Measurements from ENCODE around the gene PALB2. TPM values are rescaled to one million over a fixed set of nuclear protein-coding genes. Genes with fewer than 3 reads are reported as not detected.

The PALB2 gene
- total RNA-seq, 1 experiment from 2014 or later: 19.1 TPM

GRCh38 chr16:23578101-23578830 lies 62.8 kb downstream of the PALB2 start:
- ChIA-PET POLR2A (ENCODE audit: unreplicated experiment) (interaction anchor here (1.0 kb wide), 1 partner anchor 20 kb away, joined by 6 read pairs; no protein-coding TSS in a partner anchor), CTCF (no interaction called here)
- Histone ChIP-seq H2AFZ (no peak overlapping the region), H3K27ac (peak overlapping the region; percentile 21; the same call in 1 of the 2 replicates), H3K9me3 (ENCODE audit: insufficient read depth, low read depth) (no peaks in the 10 kb centered on the region; the same call in 1 of the 2 replicates), H3K9me2 (ENCODE audit: insufficient read depth) (no peaks in the 10 kb centered on the region), H4K20me1 (ENCODE audit: insufficient read depth) (peaks cover 3% of the 10 kb centered on the region; the same call in 1 of the 2 replicates), H3K79me2 (ENCODE audit: low read depth) (no peaks in the 10 kb centered on the region), H3K27me3 (ENCODE audit: insufficient read depth, low read depth) (no peaks in the 10 kb centered on the region), H3K36me3 (ENCODE audit: low read depth) (no peaks in the 10 kb centered on the region; the same call in 1 of the 2 replicates), H3K4me1 (replicated peaks; ENCODE audit: insufficient read depth) (no peaks in the 10 kb centered on the region), H3K4me2 (no peak overlapping the region), H3K4me3 (no peak overlapping the region), H3F3A (ENCODE audit: insufficient read depth, low read depth) (peaks cover 24% of the 10 kb centered on the region)
- intact Hi-C loops (cut with micrococcal nuclease; ENCODE audit: unreplicated experiment): no loop called here
- no TSS peak for BruUV-seq (replicated peaks)
- no peak for TF ChIP-seq EZH2 (IDR thresholded peaks at IDR 0.05; ENCODE audit: low read depth)
- no peak for TF ChIP-seq CTCF (conservative IDR thresholded peaks at IDR 0.05)
- DNase-seq: no peak

GRCh38 chr16:23577493-23577892 lies 63.6 kb downstream of the PALB2 start:
- Histone ChIP-seq H3K4me1 (replicated peaks; ENCODE audit: insufficient read depth) (no peaks in the 10 kb centered on the region), H3K9me2 (ENCODE audit: insufficient read depth) (no peaks in the 10 kb centered on the region), H2AFZ (no peak overlapping the region), H3F3A (ENCODE audit: insufficient read depth, low read depth) (peaks cover 24% of the 10 kb centered on the region), H4K20me1 (ENCODE audit: insufficient read depth) (peaks cover 3% of the 10 kb centered on the region), H3K4me2 (no peak overlapping the region), H3K27me3 (ENCODE audit: insufficient read depth, low read depth) (no peaks in the 10 kb centered on the region), H3K4me3 (no peak overlapping the region), H3K9me3 (ENCODE audit: insufficient read depth, low read depth) (no peaks in the 10 kb centered on the region; the same call in 1 of the 2 replicates), H3K79me2 (ENCODE audit: low read depth) (no peaks in the 10 kb centered on the region), H3K27ac (no peak overlapping the region), H3K36me3 (ENCODE audit: low read depth) (no peaks in the 10 kb centered on the region; the same call in 1 of the 2 replicates)
- no TSS peak for BruUV-seq (replicated peaks)
- no peak for DNase-seq
- POLR2A ChIA-PET (ENCODE audit: unreplicated experiment): no interaction called here
- TF ChIP-seq EZH2 (IDR thresholded peaks at IDR 0.05; ENCODE audit: low read depth): no peak
- no peak for TF ChIP-seq CTCF (conservative IDR thresholded peaks at IDR 0.05)
- intact Hi-C loops (cut with micrococcal nuclease; ENCODE audit: unreplicated experiment): no loop called here
- CTCF ChIA-PET: no interaction called here

- BruUV-seq (replicated peaks): no TSS peak
- Histone ChIP-seq H3K79me2 (ENCODE audit: low read depth) (no peaks in the 10 kb centered on the region), H3K4me2 (no peak overlapping the region), H3K4me1 (replicated peaks; ENCODE audit: insufficient read depth) (no peaks in the 10 kb centered on the region), H3K9me3 (ENCODE audit: insufficient read depth, low read depth) (no peaks in the 10 kb centered on the region), H3K9me2 (ENCODE audit: insufficient read depth) (no peaks in the 10 kb centered on the region), H4K20me1 (ENCODE audit: insufficient read depth) (peaks cover 3% of the 10 kb centered on the region), H3F3A (ENCODE audit: insufficient read depth, low read depth) (peaks cover 23% of the 10 kb centered on the region), H2AFZ (no peak overlapping the region), H3K27me3 (ENCODE audit: insufficient read depth, low read depth) (no peaks in the 10 kb centered on the region), H3K36me3 (ENCODE audit: low read depth) (peaks cover 5% of the 10 kb centered on the region; the same call in 1 of the 2 replicates), H3K4me3 (no peak overlapping the region), H3K27ac (no peak overlapping the region)
- intact Hi-C loops (cut with micrococcal nuclease; ENCODE audit: unreplicated experiment): no loop called here
- DNase-seq: no peak
- POLR2A ChIA-PET (ENCODE audit: unreplicated experiment): no interaction called here
- CTCF ChIA-PET: no interaction called here
- TF ChIP-seq EZH2 (IDR thresholded peaks at IDR 0.05; ENCODE audit: low read depth) (no peak), CTCF (conservative IDR thresholded peaks at IDR 0.05) (no peak)
These were observed 65.3 kb downstream of the PALB2 start for GRCh38 chr16:23575834-23576233.
